ENCODE data around the gene EDEM3. TPM values are rescaled to one million over a fixed set of nuclear protein-coding genes. Genes with fewer than 3 reads are reported as not detected.

Gene EDEM3
- polyA plus RNA-seq, 1 donor (not counting 4 experiments of a cell fraction or from before 2014, with no cell fraction given), result 23.6 TPM

GRCh38 chr1:184640505-184640904 lies 114.2 kb downstream of the EDEM3 start:
- dilution Hi-C loops (cut with MboI; ENCODE audit: extremely low pct_ligation_motif_present, low sequenced_read_pairs), result no loop called here
- no peaks in the 10 kb centered on the region for H4K20me1 ChIP-seq (ENCODE audit: control insufficient read depth, extremely low read depth, insufficient read depth, low read length)
- no peak overlapping the region for H3K4me2 ChIP-seq (ENCODE audit: control insufficient read depth, extremely low read depth, insufficient read depth, low read depth, low read length)
- no peak overlapping the region for H2AFZ ChIP-seq (ENCODE audit: control insufficient read depth, low read length)
- H3K9ac ChIP-seq (ENCODE audit: control insufficient read depth, extremely low read depth, insufficient read depth, low read length), result no peak overlapping the region
- H3K9me3 ChIP-seq (ENCODE audit: control insufficient read depth, low read depth, low read length), result no peaks in the 10 kb centered on the region
- H3K4me1 ChIP-seq (ENCODE audit: control insufficient read depth, extremely low read depth, insufficient read depth, low read length), result peaks cover 7% of the 10 kb centered on the region
- H3K27me3 ChIP-seq (ENCODE audit: control insufficient read depth, extremely low read depth, insufficient read depth, low read length), result peaks cover 8% of the 10 kb centered on the region
- TF ChIP-seq, protein P1, sequence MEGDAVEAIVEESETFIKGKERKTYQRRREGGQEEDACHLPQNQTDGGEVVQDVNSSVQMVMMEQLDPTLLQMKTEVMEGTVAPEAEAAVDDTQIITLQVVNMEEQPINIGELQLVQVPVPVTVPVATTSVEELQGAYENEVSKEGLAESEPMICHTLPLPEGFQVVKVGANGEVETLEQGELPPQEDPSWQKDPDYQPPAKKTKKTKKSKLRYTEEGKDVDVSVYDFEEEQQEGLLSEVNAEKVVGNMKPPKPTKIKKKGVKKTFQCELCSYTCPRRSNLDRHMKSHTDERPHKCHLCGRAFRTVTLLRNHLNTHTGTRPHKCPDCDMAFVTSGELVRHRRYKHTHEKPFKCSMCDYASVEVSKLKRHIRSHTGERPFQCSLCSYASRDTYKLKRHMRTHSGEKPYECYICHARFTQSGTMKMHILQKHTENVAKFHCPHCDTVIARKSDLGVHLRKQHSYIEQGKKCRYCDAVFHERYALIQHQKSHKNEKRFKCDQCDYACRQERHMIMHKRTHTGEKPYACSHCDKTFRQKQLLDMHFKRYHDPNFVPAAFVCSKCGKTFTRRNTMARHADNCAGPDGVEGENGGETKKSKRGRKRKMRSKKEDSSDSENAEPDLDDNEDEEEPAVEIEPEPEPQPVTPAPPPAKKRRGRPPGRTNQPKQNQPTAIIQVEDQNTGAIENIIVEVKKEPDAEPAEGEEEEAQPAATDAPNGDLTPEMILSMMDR (optimal IDR thresholded peaks at IDR 0.05 in 1 of 3, IDR thresholded peaks at IDR 0.05 in 1 of 3, conservative IDR thresholded peaks at IDR 0.05 in 1 of 3; ENCODE audit: extremely low read depth in 1 of 3, insufficient read depth in 2 of 3, low read length in 3 of 3), result no peak
- no peak for TF ChIP-seq EZH2 (IDR thresholded peaks at IDR 0.05; ENCODE audit: low read length)
- FAIRE-seq (no peak), DNase-seq (ENCODE audit: low read depth, low spot score) (no peak)
- H3K36me3 ChIP-seq (ENCODE audit: control insufficient read depth in 2 of 2, extremely low read depth in 1 of 2, insufficient read depth in 2 of 2, low read length in 2 of 2), result no peaks in the 10 kb centered on the region
- no peaks in the 10 kb centered on the region for H3K79me2 ChIP-seq (ENCODE audit: control insufficient read depth, insufficient read depth, low read length)
- no peak overlapping the region for H3K27ac ChIP-seq (ENCODE audit: control insufficient read depth, insufficient read depth, low read length)
- H3K4me3 ChIP-seq (ENCODE audit: control insufficient read depth in 2 of 3, extremely low read depth in 1 of 3, insufficient read depth in 2 of 3, low read depth in 1 of 3, low read length in 3 of 3), result no peak overlapping the region
- no peaks in the 10 kb centered on the region for H3K9me1 ChIP-seq (ENCODE audit: control insufficient read depth, extremely low read depth, insufficient read depth, low read length)

Other genes starting within 250 kb of the EDEM3 start
- 6.6 to 10.6 TPM (median 7.6 TPM) in 3 replicates for gene NIBAN1, start 219.7 kb upstream of the EDEM3 start, polyA plus RNA-seq

Data from keratinocyte (primary cell).